NOMO-1 treated with dmso at 0.1 percent for 144 hours (cell line): ENCODE results near the gene FAM236A.
"Not testable (repeated sequence)": the region's sequence is repeated elsewhere in the genome, so short reads cannot be mapped to it uniquely, and the experiment has no call there.

ENCODE experiments used
- DNase-seq: peaks from one replicate; lab custom pipeline; 2025; ENCODE audit not compliant: unreplicated experiment; lab: John Stamatoyannopoulos, UW

Gene FAM236A

DNA sequence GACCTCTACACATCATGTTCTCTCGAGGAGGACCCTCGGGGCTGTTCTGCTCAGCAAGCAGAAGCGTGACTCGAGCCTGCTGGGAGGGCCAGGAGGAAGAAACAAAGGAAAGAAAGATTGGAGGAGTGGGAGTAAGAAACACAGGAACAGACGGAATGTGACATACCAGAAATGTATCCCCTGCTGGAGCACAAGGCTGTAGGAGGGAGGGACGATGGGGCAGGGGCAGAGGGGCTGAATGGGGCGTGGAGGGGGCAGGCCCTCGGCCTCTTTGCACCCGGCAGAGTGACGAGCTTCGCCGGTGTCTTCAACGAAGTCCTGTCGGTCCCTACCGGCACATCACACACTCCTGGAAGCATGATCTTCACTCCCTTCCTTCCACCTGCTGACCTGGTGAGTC lies at the start of gene FAM236A:
TSS of gene FAM236A (plus strand) at position 301 of the 400 bp plus-strand sequence. CDS start at position 358, 57 bp downstream.
- not testable (repeated sequence) for DNase-seq

DNA sequence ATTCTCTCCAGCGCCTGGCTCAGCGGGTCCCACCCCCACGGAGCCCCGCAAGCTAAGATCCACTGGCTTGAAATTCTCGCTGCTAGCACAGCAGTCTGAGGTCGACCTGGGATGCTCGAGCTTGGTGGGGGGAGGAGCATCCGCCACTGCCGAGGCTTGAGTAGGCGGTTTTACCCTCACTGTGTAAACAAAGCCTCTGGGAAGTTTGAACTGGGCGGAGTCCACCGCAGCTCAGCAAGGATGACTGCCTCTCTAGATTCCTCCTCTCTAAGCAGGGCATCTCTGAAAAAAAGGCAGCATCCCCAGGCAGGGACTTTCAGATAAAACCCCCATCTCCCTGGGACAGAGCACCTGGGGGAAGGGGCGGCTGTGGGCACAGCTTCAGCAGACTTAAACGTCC lies 48.3 kb upstream of the FAM236A start:
- DNase-seq = not testable (repeated sequence)

DNA sequence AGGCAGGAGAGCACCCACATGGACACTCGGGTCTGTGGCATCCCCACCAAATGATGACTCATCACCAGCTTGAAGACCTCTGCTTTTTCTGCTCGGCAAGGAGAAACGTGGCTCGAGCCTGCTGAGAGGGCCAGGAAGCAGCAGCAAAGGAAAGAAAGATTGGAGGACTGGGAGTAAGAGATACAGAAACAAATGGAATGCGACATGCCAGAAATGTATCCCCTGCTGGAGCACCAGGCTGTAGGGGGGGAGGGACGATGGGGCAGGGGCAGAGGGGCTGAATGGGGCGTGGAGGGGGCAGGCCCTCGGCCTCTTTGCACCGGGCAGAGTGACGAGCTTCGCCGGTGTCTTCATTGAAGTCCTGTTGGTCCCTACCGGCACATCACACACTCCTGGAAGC lies 25.7 kb upstream of the FAM236A start, which contains the start of gene FAM236C:
TSS of gene FAM236C (plus strand) at position 301 of the 400 bp plus-strand sequence. CDS start 100 bp downstream, outside the sequence.
- DNase-seq = not testable (repeated sequence)

DNA sequence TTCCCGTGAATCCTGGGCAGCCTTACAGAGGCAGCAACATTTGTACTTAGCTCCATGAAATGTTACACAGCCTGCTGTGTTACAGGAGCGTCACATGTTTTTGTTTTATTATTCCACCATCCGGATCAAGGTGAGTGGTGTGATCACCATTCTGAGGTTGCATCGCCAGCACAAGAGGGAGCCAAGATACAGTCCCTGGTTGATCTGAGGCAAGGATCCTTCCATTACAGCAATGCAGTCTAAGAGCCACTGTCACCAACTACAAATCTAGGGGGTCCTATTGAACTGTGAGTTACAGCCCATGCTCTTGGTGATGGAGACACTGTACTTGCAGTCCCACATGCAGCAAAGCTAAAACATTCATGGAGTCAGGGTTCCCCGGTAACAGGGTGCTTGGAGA lies 21.9 kb upstream of the FAM236A start:
- not testable (repeated sequence) for DNase-seq

DNA sequence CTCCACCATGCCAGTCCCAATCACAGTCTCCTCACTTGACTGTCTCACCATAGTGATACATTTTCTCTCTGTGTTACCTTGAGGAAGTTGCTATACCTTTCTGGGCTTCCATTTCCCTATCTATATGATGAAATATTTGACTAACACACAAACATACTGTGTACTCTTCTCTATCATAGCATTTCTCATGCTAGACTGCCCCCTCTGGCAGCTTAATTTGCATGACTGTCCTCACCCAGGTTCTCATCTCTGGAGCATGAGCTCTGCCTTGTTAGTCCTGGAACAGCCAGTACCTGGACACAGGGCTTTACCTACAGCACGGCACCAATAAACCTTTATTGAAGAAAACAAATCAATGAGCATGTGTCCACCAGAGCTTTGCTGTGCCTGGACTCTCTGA lies 5.7 kb upstream of the FAM236A start:
- not testable (repeated sequence) for DNase-seq

DNA sequence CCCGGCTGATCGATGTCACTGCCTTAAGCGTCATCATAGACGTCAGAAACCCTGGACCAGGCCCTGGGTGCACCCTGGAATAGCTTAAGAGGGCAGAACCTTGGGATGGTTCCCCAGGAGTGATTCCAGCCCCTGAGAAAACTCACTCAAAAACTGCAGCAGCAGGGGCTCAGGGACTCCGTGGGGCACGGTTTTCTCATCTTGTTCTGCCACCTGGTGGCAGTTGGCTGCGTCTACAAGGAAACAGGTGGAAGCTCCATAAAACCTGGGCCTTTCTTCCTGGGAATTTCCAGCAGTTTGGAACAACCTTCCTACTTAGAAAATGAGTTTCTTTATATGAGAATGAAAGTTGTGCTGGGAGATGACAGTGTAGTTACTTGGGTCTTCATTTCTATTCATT lies 1.6 kb upstream of the FAM236A start:
- DNase-seq = not testable (repeated sequence)

DNA sequence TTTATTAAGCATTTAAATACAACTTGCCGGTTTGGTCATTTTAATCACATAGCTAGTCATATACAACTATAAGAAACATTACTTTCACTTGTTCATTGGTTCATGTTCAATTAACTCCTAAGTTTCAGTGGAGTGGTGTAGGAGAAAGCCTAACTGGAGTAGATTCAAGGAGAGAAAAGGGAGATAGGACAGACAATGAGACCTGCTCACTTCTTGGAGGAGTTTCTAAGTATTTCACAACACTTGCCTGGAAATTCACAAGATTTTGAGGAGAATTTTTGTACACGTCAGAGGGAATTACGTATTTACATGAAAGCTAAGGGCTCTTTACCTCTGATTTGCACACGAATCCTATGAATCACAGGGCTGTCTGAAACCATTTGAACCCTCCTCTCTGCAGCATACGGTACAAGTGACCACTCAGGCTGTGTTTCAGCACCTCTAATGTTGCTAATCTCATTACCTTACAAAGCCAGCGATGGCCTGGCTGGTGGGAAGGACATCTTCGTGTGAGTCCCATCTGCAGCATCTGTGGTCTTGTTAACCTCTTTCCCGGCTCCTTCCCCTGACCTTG lies 1.0 kb upstream of the FAM236A start:
- not testable (repeated sequence) for DNase-seq

DNA sequence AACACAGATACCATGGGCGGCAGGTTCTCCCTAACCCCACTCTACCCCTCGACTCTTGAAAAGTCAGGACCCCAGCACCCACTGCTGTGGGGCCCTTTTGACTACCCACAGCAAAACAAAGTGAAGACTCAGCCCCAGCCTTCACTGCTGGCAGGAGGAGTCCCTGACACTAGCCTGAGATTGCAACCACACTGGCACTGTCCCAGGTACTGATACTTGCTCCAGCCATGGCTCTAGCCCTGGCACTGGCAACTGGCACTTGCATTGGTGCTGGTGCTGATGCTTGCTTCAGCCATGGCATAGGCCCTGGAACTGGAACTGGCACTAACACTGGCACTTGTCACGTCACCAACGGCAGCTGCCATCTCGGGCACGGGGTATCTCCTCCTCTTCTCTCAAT lies 4.3 kb downstream of the FAM236A start:
- DNase-seq = not testable (repeated sequence)

DNA sequence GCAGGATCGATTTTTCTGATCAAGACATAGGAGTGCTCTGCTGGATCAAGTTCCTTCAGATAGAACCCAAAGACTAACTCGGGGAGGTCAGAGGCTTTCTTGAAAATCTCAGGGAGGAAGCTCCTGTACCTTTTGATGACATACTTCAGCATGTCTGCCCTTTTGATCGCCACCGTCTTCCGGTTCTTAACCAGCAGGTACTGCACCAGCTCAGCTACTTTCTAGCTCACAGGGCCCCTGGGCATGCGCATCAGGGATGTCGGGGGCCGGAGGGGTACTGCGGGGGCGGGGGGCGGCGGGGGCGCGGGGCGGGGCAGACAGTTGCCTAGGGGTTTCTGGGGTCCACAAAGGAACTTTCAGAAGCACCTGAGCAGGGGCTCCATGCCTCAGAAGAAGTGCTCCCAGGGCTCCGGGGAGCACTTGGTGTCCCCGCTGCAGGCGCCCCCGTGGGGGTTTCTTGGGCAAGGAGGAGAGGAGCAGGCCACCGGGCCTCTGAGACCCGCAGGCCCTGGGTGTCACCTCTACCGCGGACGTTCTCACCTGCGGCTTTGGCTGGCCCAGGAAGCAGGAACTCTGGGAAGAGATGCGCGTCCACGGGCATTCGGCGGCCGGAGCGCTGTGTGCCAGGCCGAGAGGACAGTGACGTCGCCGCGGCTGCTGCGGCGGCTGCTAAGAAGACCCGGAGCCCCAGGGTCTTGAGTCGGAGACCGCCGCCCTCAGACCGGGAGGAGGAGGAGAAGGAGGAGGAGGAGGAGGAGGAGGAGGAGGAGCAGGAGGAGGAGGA lies 5.2 kb downstream of the FAM236A start:
- not testable (repeated sequence) for DNase-seq

DNA sequence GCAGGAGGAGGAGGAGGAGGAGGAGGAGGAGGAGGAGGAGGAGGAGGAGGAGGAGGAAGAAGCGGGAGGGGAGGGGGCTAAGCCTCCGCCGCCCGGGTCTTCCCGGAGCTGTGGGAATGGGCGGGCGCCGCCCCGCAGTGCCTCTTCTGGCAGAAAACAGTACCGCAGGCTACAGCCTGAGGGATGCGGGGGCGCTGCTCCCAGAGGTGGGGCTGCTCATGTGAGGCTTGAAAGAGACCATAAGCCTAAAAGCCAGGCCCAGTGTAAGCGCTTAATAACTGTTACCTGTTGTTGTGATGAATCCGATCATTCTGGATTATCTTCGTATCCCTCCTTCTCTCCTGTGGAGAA lies 5.8 kb downstream of the FAM236A start, which contains the start of gene DMRTC1:
TSS of gene DMRTC1 (minus strand) at position 19 of the 351 bp plus-strand sequence. CDS start 68,143 bp downstream, outside the sequence.
- DNase-seq = not testable (repeated sequence)

DNA sequence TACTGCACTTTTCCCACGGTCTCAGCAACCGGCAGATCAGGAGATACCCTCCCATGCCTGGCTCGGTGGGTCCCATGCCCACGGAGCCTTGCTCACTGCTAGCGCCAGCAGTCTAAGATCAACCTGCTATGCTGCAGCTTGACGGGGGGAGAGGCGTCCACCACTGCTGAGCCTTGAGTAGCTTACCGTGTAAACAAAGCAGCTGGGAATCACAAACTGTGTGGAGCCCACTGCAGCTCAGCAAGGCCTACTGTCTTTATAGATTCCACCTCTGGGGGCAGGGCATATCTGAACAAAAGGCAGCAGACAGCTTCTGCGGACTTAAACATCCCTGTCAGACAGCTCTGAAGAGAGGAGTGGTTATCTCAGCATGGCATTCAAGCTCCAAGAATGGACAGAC lies 22.0 kb downstream of the FAM236A start:
- DNase-seq = not testable (repeated sequence)

DNA sequence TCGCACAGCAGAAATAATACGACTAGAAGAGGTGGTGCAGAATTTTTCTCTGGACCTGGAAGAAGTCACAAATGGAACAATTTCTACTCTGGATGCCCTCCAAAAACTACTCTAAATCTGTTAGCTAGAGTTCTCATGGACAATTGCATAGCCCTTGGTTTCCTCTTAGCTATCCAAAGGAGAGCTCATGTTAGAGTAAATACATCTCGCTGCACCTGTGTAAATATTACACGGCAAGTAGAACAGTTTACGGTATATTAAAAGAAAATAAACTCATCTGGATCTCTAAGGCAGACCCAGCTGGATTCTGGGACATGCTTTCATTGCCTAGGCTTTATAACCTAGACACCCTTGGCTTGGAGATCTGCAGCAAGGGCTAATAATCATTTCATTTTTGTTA lies 33.9 kb downstream of the FAM236A start:
- DNase-seq = not testable (repeated sequence)

DNA sequence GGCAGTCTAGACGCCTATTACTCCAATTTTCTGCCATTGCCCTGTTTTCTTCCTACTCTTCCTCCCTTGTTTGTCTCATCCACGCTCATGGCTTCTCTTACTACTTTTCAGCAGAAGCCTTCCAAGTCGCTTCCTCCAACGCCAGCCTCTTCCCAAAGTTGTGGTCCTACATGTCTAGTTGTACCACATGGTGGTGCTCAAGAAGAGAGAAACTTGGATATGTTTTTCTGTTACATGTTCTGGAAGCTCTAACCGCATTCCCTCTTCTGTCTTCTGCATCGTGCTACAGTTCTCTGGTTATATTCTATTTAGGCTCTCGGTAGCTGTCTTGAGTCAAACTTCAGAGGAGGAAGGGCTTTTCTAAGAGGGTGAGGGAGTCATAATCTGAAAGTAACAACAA lies 36.9 kb downstream of the FAM236A start:
- not testable (repeated sequence) for DNase-seq

DNA sequence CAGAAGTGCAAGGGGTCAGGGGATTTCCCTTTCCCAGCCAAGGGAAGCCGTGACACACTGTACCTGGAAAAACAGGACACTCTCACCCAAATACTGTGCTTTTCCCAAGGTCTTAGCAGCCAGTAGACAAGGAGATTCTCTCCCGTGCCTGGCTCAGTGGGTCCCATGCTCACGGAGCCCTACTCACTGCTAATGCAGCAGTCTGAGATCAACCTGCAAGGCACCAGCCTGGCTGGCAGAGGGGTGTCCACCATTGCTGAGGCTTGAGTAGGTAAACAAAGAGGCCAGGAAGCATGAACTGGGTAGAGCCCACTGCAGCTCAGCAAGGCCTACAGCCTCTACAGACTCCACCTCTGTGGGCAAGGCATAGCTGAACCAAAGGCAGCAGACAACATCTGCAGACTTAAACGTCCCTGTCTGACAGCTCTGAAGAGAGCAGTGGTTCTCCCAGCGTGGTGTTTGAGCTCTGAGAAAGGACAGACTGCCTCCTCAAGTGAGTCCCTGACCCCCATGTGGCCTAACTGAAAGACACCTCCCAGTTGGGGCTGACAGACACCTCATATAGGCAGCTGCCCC lies 43.0 kb downstream of the FAM236A start:
- not testable (repeated sequence) for DNase-seq
